Esophagus squamous epithelium (tissue), 5 donors: Measurements from ENCODE around the gene WDR74. TPM values are rescaled to one million over a fixed set of nuclear protein-coding genes. Genes with fewer than 3 reads are reported as not detected.
"Not testable (repeated sequence)": the region's sequence is repeated elsewhere in the genome, so short reads cannot be mapped to it uniquely, and the experiment has no call there.

ENCODE experiments used
- DNase-seq: peaks from one replicate; lab custom pipeline; 2025; lab: John Stamatoyannopoulos, UW
- H3K27ac ChIP-seq, 4 donors: fragments of 200-600 bp; sonication (generic); one replicate each; pipeline ENCODE4 v1.5.1; 2016 to 2019; ENCODE audit warnings: mild to moderate bottlenecking in 1 of 4
- H3K27me3 ChIP-seq, 4 donors: fragments of 200-600 bp; sonication (generic); 1 replicate in 3 of 4; 2 replicates in 1 of 4; pipeline versions ENCODE4 v1.5.1 to v1.6.0; 2017 to 2021; ENCODE audit warnings: antibody characterized with exemption in 1 of 4
- H3K36me3 ChIP-seq, 3 donors: fragments of 200-600 bp; sonication (generic); one replicate each; pipeline ENCODE4 v1.5.1; 2016 to 2019
- H3K4me1 ChIP-seq, 3 donors: fragments of 200-600 bp; sonication (generic); one replicate each; pipeline ENCODE4 v1.5.1; 2017 to 2019
- H3K4me3 ChIP-seq, 4 donors: fragments of 200-600 bp; sonication (generic); 1 replicate in 3 of 4; 2 replicates in 1 of 4; pipeline ENCODE4 v1.5.1; 2016 to 2019; ENCODE audit warnings: mild to moderate bottlenecking in 2 of 4, moderate library complexity in 1 of 4
- H3K9me3 ChIP-seq, 3 donors: fragments of 200-600 bp; sonication (generic); one replicate each; pipeline ENCODE4 v1.5.1; 2016 to 2019
- CTCF ChIP-seq, 6 experiments: fragments of 450-650 bp in 4 of 6; fragments of 200-600 bp in 2 of 6; sonication (generic) in 2 of 6; IDR thresholded peaks; one replicate each; pipeline ENCODE4 v1.5.1; 2016 to 2019; ENCODE audit warnings: antibody characterized with exemption in 6 of 6, mild to moderate bottlenecking in 4 of 6, moderate library complexity in 4 of 6
- POLR2A ChIP-seq, 4 donors: fragments of 450-650 bp; IDR thresholded peaks; one replicate each; pipeline ENCODE4 v1.6.1; 2017; ENCODE audit warnings: antibody characterized with exemption in 4 of 4, mild to moderate bottlenecking in 4 of 4, moderate library complexity in 3 of 4
- WGBS, 2 donors: methylation state at CpG; one replicate each; pipeline ENCODE4 v1.1.5; 2018; 5-methylcytosine and 5-hydroxymethylcytosine counted together
- intact Hi-C: fragments of 100-400 bp; cut with DNase I; formaldehyde crosslinking; loops from one replicate; pipeline ENCODE4 v1.15.0; 2022
- total RNA-seq, 4 donors: library from RNA; depleted of rRNA; stranded (reverse); fragments of >200 nt; gene quantifications; one replicate each; pipeline ENCODE4 v1.1.0, GENCODE V29; 2016
- donor health status: DM: yes; HTN: yes; CAD: no.

WDR74 gene
- total RNA-seq, 4 donors from 2014 or later = 31.7 to 74.0 (median 44.3) TPM

- Histone ChIP-seq H3K27me3 (no peaks in the 10 kb centered on the region), H3K9me3 (no peaks in the 10 kb centered on the region), H3K4me3 (no peak overlapping the region), H3K27ac (no peak overlapping the region), H3K4me1 (peaks cover 26 to 57% (median 33%) of the 10 kb centered on the region in 3 donors), H3K36me3 (peaks cover 0 to 34% (median 21%) of the 10 kb centered on the region in 3 donors)
- intact Hi-C loops = no loop called here
- TF ChIP-seq CTCF (IDR thresholded peaks at IDR 0.05) (no peak), POLR2A (IDR thresholded peaks at IDR 0.05) (no peak)
- WGBS, 2 donors = 81 to 84% methylated on average over 6 to 8 of the region's 8 CpGs
- DNase-seq = no peak
Measured at GRCh38 chr11:62835336-62835735, 4.1 kb downstream of the WDR74 start.

GRCh38 chr11:62832336-62833234 is 6.8 kb downstream of the WDR74 start, which contains the start of gene TEX54:
TSS of gene TEX54 (minus strand) at chr11:62832841.
- intact Hi-C loops = no loop called here

GRCh38 chr11:62831520-62832335 is 7.7 kb downstream of the WDR74 start, which contains the start of gene STX5:
TSS of gene STX5 (minus strand) at chr11:62832051. CDS start at chr11:62831243, 808 bp downstream.
- Histone ChIP-seq H3K36me3 (peaks cover 7 to 65% (median 30%) of the 10 kb centered on the region in 3 donors), H3K9me3 (no peaks in the 10 kb centered on the region), H3K27me3 (no peaks in the 10 kb centered on the region), H3K4me3 (peak within 1 kb of the TSS; percentile 65 to 90 (median 81)), H3K4me1 (peaks cover 17 to 58% (median 37%) of the 10 kb centered on the region in 3 donors), H3K27ac (peak within 1 kb of the TSS; percentile 93 to 100 (median 98))
- WGBS, 2 donors = 0% methylated on average over 7 to 11 of the region's 65 CpGs
- intact Hi-C loops = no loop called here
- TF ChIP-seq CTCF (IDR thresholded peaks at IDR 0.05) (peak in 1 of 6 experiments; percentile 2), POLR2A (IDR thresholded peaks at IDR 0.05) (peak in 3 of 4 donors; percentile 59 to 92 (median 87))
- peak; percentile 96 for DNase-seq

More at GRCh38 chr11:62832336-62833234, 6.8 kb downstream of the WDR74 start, which contains the start of gene TEX54:
- H3K27ac ChIP-seq = peak within 1 kb of the TSS; percentile 93 to 100 (median 98)
- H3K27me3 ChIP-seq = no peaks in the 10 kb centered on the region
- H3K4me1 ChIP-seq = peaks cover 17 to 63% (median 39%) of the 10 kb centered on the region in 3 donors
- DNase-seq = no peak
- 15 to 22% methylated on average over 12 to 15 of the region's 40 CpGs for WGBS, 2 donors
- TF ChIP-seq CTCF (IDR thresholded peaks at IDR 0.05) (no peak), POLR2A (IDR thresholded peaks at IDR 0.05) (no peak)
- peaks cover 0 to 56% (median 22%) of the 10 kb centered on the region in 3 donors for H3K36me3 ChIP-seq
- peak within 1 kb of the TSS; percentile 65 to 90 (median 81) for H3K4me3 ChIP-seq
- H3K9me3 ChIP-seq = no peaks in the 10 kb centered on the region

GRCh38 chr11:62830904-62831519 is 8.4 kb downstream of the WDR74 start:
- H3K4me1 ChIP-seq = peaks cover 17 to 56% (median 37%) of the 10 kb centered on the region in 3 donors
- DNase-seq = no peak
- no peaks in the 10 kb centered on the region for H3K9me3 ChIP-seq
- intact Hi-C loops = no loop called here
- TF ChIP-seq POLR2A (IDR thresholded peaks at IDR 0.05) (no peak), CTCF (IDR thresholded peaks at IDR 0.05) (no peak)
- WGBS, 2 donors = 0 to 1% methylated on average over 9 to 12 of the region's 33 CpGs
- peak overlapping the region; percentile 93 to 100 (median 98) for H3K27ac ChIP-seq
- peak overlapping the region; percentile 65 to 90 (median 81) for H3K4me3 ChIP-seq
- H3K27me3 ChIP-seq = no peaks in the 10 kb centered on the region
- H3K36me3 ChIP-seq = peaks cover 7 to 65% (median 32%) of the 10 kb centered on the region in 3 donors

- H3K27ac ChIP-seq, DNase-seq, intact Hi-C loops, H3K27me3 ChIP-seq, H3K4me3 ChIP-seq, H3K9me3 ChIP-seq: not testable (repeated sequence)
- 88 to 98% methylated on average over 5 to 7 of the region's 8 CpGs for WGBS, 2 donors
- peaks cover 10 to 38% (median 29%) of the 10 kb centered on the region in 3 donors for H3K4me1 ChIP-seq
- H3K36me3 ChIP-seq = peaks cover 20 to 67% (median 45%) of the 10 kb centered on the region in 3 donors
Measured at GRCh38 chr11:62828130-62828529, 11.3 kb downstream of the WDR74 start.
